K562 (cell line): ENCODE data around the gene HMBS. TPM values are rescaled to one million over a fixed set of nuclear protein-coding genes. Genes with fewer than 3 reads are reported as not detected.

Experiments used
- ATAC-seq: fragments of 200-7000 bp; cut with Tn5 transposase; 3 replicates; pipeline ENCODE4 v1.9.1; 2020; ENCODE audit warnings: moderate library complexity
- BruUV-seq: library from RNA; stranded (reverse); fragments of 400-500 nt; replicated peaks from 2 replicates; lab custom pipeline; 2021; lab: Mats Ljungman, UMichigan
- CTCF ChIA-PET: fragments of 300-600 bp; formaldehyde crosslinking; extraction: SDS; loops from one replicate; lab custom pipeline; 2021; ENCODE audit warnings: low intra/inter-chr PET ratio; lab: Yijun Ruan, JAX
- POLR2A ChIA-PET: fragments of 300-600, 350-650 bp; sonication (Branson Sonifier 250); formaldehyde crosslinking; extraction: SDS; loops from one replicate; lab custom pipeline; 2021; ENCODE audit warnings: antibody characterized with exemption, inconsistent platforms; lab: Yijun Ruan, JAX
- DNase-seq, 4 experiments: peaks; one replicate each; pipeline versions ENCODE4 v3.0.0 to v3.0.0-alpha.2; 2011 to 2018; ENCODE audit warnings: low spot score in 3 of 4, mixed read lengths in 3 of 4; ENCODE audit errors: extremely low read depth in 1 of 4
- FAIRE-seq: peaks from 2 replicates; lab custom pipeline; 2011; peaks lifted over from hg19 to GRCh38; lab: Jason Lieb, UNC
- H2AFZ ChIP-seq: 2 replicates; pipeline ENCODE4 v1.6.0; 2011; ENCODE audit warnings: low read depth, low read length, control low read depth, inconsistent platforms
- H3K27ac ChIP-seq: fragments of 200-600 bp; 3 replicates; pipeline ENCODE4 v1.8.0; 2011; ENCODE audit warnings: low read depth, mild to moderate bottlenecking, control low read depth, inconsistent platforms, low read length, moderate library complexity, mixed read lengths; ENCODE audit errors: extremely low read depth
- H3K27me3 ChIP-seq, 2 experiments: fragments of 300-600 bp in 1 of 2; 2 replicates in 1 of 2; 3 replicates in 1 of 2; pipeline versions ENCODE4 v1.6.0 to v1.8.0; 2011; ENCODE audit warnings: inconsistent platforms in 2 of 2, low read length in 2 of 2, mild to moderate bottlenecking in 1 of 2, mixed read lengths in 1 of 2, moderate library complexity in 1 of 2; ENCODE audit not compliant: control insufficient read depth in 2 of 2, insufficient read depth in 2 of 2
- H3K36me3 ChIP-seq: fragments of 300-600 bp; 3 replicates; pipeline ENCODE4 v1.8.0; 2011; ENCODE audit warnings: mild to moderate bottlenecking, low read length, inconsistent platforms; ENCODE audit not compliant: control insufficient read depth, insufficient read depth
- H3K4me1 ChIP-seq, 2 experiments: fragments of 200-600 bp in 1 of 2; replicated peaks in 1 of 2; 2 replicates in 1 of 2; 3 replicates in 1 of 2; pipeline versions ENCODE4 v1.5.1 to v1.8.0; 2011; ENCODE audit warnings: inconsistent platforms in 2 of 2, low read length in 2 of 2, mild to moderate bottlenecking in 1 of 2, mixed read lengths in 1 of 2, moderate library complexity in 1 of 2; ENCODE audit not compliant: control insufficient read depth in 2 of 2, insufficient read depth in 2 of 2
- H3K4me2 ChIP-seq: 2 replicates; pipeline ENCODE4 v1.6.1; 2011; ENCODE audit warnings: low read length, control low read depth, inconsistent platforms, mixed read lengths; ENCODE audit not compliant: insufficient read depth
- H3K4me3 ChIP-seq: fragments of 200-600 bp; sonication (generic), shearing (Covaris generic); 2 replicates; pipeline ENCODE4 v1.5.1; 2016; ENCODE audit warnings: control low read depth, inconsistent platforms
- H3K79me2 ChIP-seq: fragments of 200-600 bp; 3 replicates; pipeline ENCODE4 v1.8.0; 2011; ENCODE audit warnings: low read length, inconsistent platforms; ENCODE audit not compliant: control insufficient read depth, insufficient read depth
- H3K9ac ChIP-seq, 2 experiments: 2 replicates each; pipeline versions ENCODE4 v1.6.0 to v1.6.1; 2011; ENCODE audit warnings: low read depth in 2 of 2, low read length in 2 of 2, control low read depth in 1 of 2, inconsistent platforms in 1 of 2, mild to moderate bottlenecking in 1 of 2, mixed read lengths in 1 of 2; ENCODE audit not compliant: insufficient read depth in 1 of 2
- H3K9me1 ChIP-seq: one replicate; pipeline ENCODE4 v1.6.0; 2011; ENCODE audit warnings: inconsistent platforms, mild to moderate bottlenecking, low read length, moderate library complexity; ENCODE audit not compliant: control insufficient read depth, insufficient read depth
- H3K9me3 ChIP-seq: replicated peaks from 2 replicates; pipeline ENCODE4 v1.5.1; 2011; ENCODE audit warnings: low read depth, low read length, inconsistent platforms; ENCODE audit not compliant: control insufficient read depth, insufficient read depth
- H4K20me1 ChIP-seq: replicated peaks from 2 replicates; pipeline ENCODE4 v1.6.1; 2011; ENCODE audit warnings: low read length, inconsistent platforms, mixed read lengths; ENCODE audit not compliant: control insufficient read depth, insufficient read depth
- E2F5 ChIP-seq: sonication (generic); formaldehyde crosslinking; IDR thresholded peaks from 2 replicates; pipeline ENCODE4 v1.8.0; 2022; ENCODE audit warnings: mild to moderate bottlenecking, missing genetic modification reagents
- ESRRB ChIP-seq: fragments of 250-450 bp; sonication (Bioruptor Pico); IDR thresholded peaks from 2 replicates; pipeline ENCODE4 v1.5.0; 2020; ENCODE audit warnings: mild to moderate bottlenecking, moderate library complexity, borderline replicate concordance
- FOXP4 ChIP-seq: sonication (generic); formaldehyde crosslinking; IDR thresholded peaks from 2 replicates; pipeline ENCODE4 v1.8.0; 2022; ENCODE audit warnings: mild to moderate bottlenecking, missing genetic modification reagents, borderline replicate concordance
- HDAC1 ChIP-seq, 2 experiments: fragments of 450-650 bp; IDR thresholded peaks; 2 replicates each; pipeline ENCODE4 v1.6.1; 2016 to 2017; ENCODE audit warnings: inconsistent platforms in 1 of 2, mild to moderate bottlenecking in 1 of 2, moderate library complexity in 1 of 2
- KDM2B ChIP-seq: fragments of 250-450 bp; sonication (Bioruptor Pico); IDR thresholded peaks from 2 replicates; pipeline ENCODE4 v1.8.0; 2021; ENCODE audit warnings: mild to moderate bottlenecking, moderate library complexity
- MTA3 ChIP-seq: fragments of 450-650 bp; formaldehyde crosslinking; IDR thresholded peaks from 2 replicates; pipeline ENCODE4 v1.6.1; 2017; ENCODE audit warnings: mild to moderate bottlenecking, borderline replicate concordance
- POLR2G ChIP-seq: fragments of 200-400 bp; formaldehyde crosslinking; IDR thresholded peaks from 2 replicates; pipeline ENCODE4 v1.6.1; 2017; ENCODE audit warnings: low read depth, mild to moderate bottlenecking, antibody characterized with exemption, low read length, moderate library complexity
- RBM39 ChIP-seq: fragments of 200-400 bp; formaldehyde crosslinking; optimal IDR thresholded peaks from 2 replicates; pipeline ENCODE3; 2018; ENCODE audit warnings: low read depth, low read length
- SMAD3 ChIP-seq: fragments of 450-650 bp; formaldehyde crosslinking; conservative IDR thresholded peaks from 2 replicates; pipeline ENCODE4 v1.4.0; 2020; ENCODE audit warnings: mild to moderate bottlenecking
- TAL1 ChIP-seq: fragments of 450-650 bp; IDR thresholded peaks from 2 replicates; pipeline ENCODE4 v1.6.1; 2016; ENCODE audit warnings: mild to moderate bottlenecking
- U2AF2 ChIP-seq: fragments of 200-400 bp; formaldehyde crosslinking; optimal IDR thresholded peaks from 2 replicates; pipeline ENCODE3; 2017; ENCODE audit warnings: low read depth, mild to moderate bottlenecking, low read length
- ZNF124 ChIP-seq: sonication (generic); formaldehyde crosslinking; IDR thresholded peaks from 2 replicates; pipeline ENCODE4 v1.8.1; 2022; ENCODE audit warnings: missing genetic modification reagents
- ZNF212 ChIP-seq: fragments of 450-650 bp; formaldehyde crosslinking; IDR thresholded peaks from 2 replicates; pipeline ENCODE4 v1.4.0; 2020; ENCODE audit warnings: mild to moderate bottlenecking
- ZNF561 ChIP-seq: fragments of 450-650 bp; formaldehyde crosslinking; conservative IDR thresholded peaks from 2 replicates; pipeline ENCODE4 v1.4.0; 2020; ENCODE audit warnings: mild to moderate bottlenecking, moderate library complexity
- ZNF589 ChIP-seq: fragments of 200-800 bp; sonication (Bioruptor generic); IDR thresholded peaks from 2 replicates; pipeline ENCODE4 v1.6.1; 2016; ENCODE audit warnings: low read depth, missing genetic modification characterization, missing compliant biosample characterization
- WGBS: fragments of 100-300 bp; shearing (Covaris generic); methylation state at CpG from one replicate; pipeline ENCODE4 v1.1.6; 2016; ENCODE audit warnings: low coverage, mixed read lengths; ENCODE audit not compliant: insufficient coverage; ENCODE audit errors: missing lambda C conversion rate; 5-methylcytosine and 5-hydroxymethylcytosine counted together
- in situ Hi-C: fragments of 300-500 bp; cut with MboI; formaldehyde crosslinking; loops from 4 replicates; pipeline ENCODE4 v1.15.0; 2018; ENCODE audit warnings: inconsistent platforms, mixed read lengths
- intact Hi-C: fragments of 100-400 bp; cut with micrococcal nuclease; formaldehyde crosslinking; loops from 2 replicates; pipeline ENCODE4 v1.14.2; 2022
- polyA plus RNA-seq, 8 experiments: library from polyadenylated mRNA; depleted of rRNA in 4 of 8; stranded (reverse) in 5 of 8; unstranded in 3 of 8; fragments of >200 nt; fragmentation: Nextera tagmentation in 2 of 8; fragmentation: Illumina TruSeq in 1 of 8; extraction: Ambion mirVana in 2 of 8; extraction: Trizol in 1 of 8; gene quantifications; 2 replicates each; pipeline versions ENCODE4 v1.2.1 to v1.2.3, GENCODE V29; 2011 to 2014; ENCODE audit warnings: inconsistent platforms in 1 of 8, missing spikeins in 1 of 8
- total RNA-seq, 7 experiments: library from RNA; depleted of rRNA in 6 of 7; stranded (reverse); fragments of >200 nt in 6 of 7; fragmentation: Illumina TruSeq in 2 of 7; extraction: Trizol in 2 of 7; gene quantifications; 2 replicates each; pipeline versions ENCODE4 v1.2.1 to v1.2.3, GENCODE V29; 2011 to 2021; ENCODE audit warnings: low replicate concordance in 1 of 7

HMBS gene
- total and polyA plus RNA-seq, 9 of the 15 experiments (the other 6 are each of a cell fraction or from before 2014, with no cell fraction given): 56.9 to 385 (median 286) TPM

DNA sequence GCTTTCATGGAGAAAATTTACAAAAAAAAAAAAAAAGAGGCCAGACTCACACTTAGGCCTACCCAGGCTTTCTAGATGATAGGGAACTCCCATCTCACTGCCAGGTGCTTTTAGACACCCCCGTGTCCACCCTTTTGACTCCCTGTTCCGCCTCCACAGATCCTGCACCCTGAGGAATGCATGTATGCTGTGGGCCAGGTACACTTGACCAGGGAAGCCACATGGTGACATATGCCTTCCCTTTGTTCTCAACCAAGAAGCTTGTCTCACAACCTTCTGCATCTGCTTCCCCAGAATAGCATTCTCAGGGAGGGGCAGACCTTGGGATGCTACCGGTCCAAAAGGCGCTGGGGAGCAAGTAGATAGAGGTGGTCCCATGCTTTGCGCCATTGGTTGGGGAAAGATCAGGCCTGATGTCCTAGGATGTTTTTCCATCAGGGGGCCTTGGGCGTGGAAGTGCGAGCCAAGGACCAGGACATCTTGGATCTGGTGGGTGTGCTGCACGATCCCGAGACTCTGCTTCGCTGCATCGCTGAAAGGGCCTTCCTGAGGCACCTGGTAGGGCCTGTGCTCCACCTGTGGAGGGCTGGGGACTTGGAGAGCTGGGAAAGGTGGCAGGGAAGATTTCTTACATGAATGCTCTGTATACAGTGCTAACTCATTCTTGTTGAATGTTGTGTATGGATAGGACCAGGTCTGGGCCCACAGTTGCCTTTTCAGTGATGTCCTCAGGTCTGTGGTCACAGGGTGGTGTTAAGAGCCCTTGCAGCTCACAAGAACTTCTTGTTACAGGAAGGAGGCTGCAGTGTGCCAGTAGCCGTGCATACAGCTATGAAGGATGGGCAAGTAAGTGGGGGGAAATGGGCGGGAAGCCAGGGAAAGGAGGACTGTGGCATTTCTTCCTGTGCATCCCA lies 7.5 kb downstream of the HMBS start (continued):
- TF ChIP-seq ZNF561 (no peak), KDM2B (CRISPR knock-in tag) (no peak), SMAD3 (CRISPR knock-in tag) (no peak), U2AF2 (no peak), ZNF589 (CRISPR knock-in tag) (no peak), TAL1 (no peak), HDAC1 (IDR thresholded peaks at IDR 0.05) (no peak), ZNF212 (no peak)

DNA sequence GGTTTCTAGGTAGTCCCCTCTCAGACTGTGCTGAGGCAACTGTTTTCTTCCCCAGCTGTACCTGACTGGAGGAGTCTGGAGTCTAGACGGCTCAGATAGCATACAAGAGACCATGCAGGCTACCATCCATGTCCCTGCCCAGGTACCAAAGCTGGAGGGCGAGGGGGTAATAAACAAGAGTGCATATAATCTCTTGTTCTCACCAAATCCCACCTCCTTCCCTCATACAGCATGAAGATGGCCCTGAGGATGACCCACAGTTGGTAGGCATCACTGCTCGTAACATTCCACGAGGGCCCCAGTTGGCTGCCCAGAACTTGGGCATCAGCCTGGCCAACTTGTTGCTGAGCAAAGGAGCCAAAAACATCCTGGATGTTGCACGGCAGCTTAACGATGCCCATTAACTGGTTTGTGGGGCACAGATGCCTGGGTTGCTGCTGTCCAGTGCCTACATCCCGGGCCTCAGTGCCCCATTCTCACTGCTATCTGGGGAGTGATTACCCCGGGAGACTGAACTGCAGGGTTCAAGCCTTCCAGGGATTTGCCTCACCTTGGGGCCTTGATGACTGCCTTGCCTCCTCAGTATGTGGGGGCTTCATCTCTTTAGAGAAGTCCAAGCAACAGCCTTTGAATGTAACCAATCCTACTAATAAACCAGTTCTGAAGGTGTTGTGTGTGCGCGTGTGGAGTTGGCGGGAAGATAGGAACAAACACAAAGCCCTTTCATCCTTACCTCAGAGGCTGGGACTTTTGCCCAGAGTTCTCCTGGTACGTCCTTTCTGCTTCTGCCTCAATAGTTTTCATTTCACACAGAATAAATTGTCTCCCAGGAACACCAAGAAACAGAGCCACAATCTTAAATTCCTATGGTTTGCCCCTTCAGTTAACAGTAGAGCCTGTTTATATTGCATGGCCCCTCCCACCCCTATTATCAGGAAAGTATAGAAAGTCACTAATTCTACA lies 8.5 kb downstream of the HMBS start:
- H3K79me2 ChIP-seq: peaks cover 72% of the 10 kb centered on the region
- peak overlapping the region; percentile 94 for H3K4me3 ChIP-seq
- no peaks in the 10 kb centered on the region for H3K9me3 ChIP-seq
- ATAC-seq (0 out of 3 replicates have a peak, but pooled peaks have one; percentile 0), FAIRE-seq (peak; percentile 72), DNase-seq (peak in 3 of 4 experiments; percentile 5 to 46 (median 7))
- peak overlapping the region; percentile 98 for H3K4me2 ChIP-seq
- H4K20me1 ChIP-seq: peaks cover 25% of the 10 kb centered on the region
- in situ Hi-C loops: no loop called here
- peak overlapping the region; percentile 94 to 99 for H3K9ac ChIP-seq
- H3K4me1 ChIP-seq: peaks cover 23 to 43% of the 10 kb centered on the region in 2 experiments
- H3K27me3 ChIP-seq: no peaks in the 10 kb centered on the region; a peak in 1 of 5 replicates
- WGBS: 6% methylated on average over 12 of the region's 12 CpGs
- intact Hi-C loops: no loop called here
- H3K27ac ChIP-seq: peak overlapping the region; percentile 95
- no peaks in the 10 kb centered on the region for H3K9me1 ChIP-seq
- H3K36me3 ChIP-seq: peaks cover 80% of the 10 kb centered on the region
- no peak overlapping the region for H2AFZ ChIP-seq
- BruUV-seq: TSS peak; percentile 69
- ChIA-PET POLR2A (interaction anchor here (0.6 to 5.5 kb wide), 30 partner anchors 8 to 283 kb away, joined by 3 to 75 read pairs (median 5); partner anchors contain the start of genes C2CD2L, DPAGT1, HMBS and HYOU1), CTCF (no interaction called here)
- no peak for TF ChIP-seq FOXP4 (CRISPR knock-in tag)
- TF ChIP-seq ZNF124 (CRISPR knock-in tag): no peak
- no peak for TF ChIP-seq E2F5 (CRISPR knock-in tag)
- peak; percentile 79 for TF ChIP-seq POLR2G
- no peak for TF ChIP-seq MTA3
- no peak for TF ChIP-seq RBM39
- no peak for TF ChIP-seq ESRRB (CRISPR knock-in tag)
